Vagina (tissue), 2 donors: ENCODE data around the gene TSR1.

Experiments
- POLR2A ChIP-seq, 2 donors: fragments of 450-650 bp; IDR thresholded peaks; one replicate each; pipeline ENCODE4 v1.6.1; 2017; ENCODE audit warnings: antibody characterized with exemption in 2 of 2, mild to moderate bottlenecking in 2 of 2, moderate library complexity in 2 of 2
- POLR2AphosphoS5 ChIP-seq, 2 donors: sonication (generic); formaldehyde crosslinking; IDR thresholded peaks; one replicate each; pipeline ENCODE4 v1.9.0; 2017; ENCODE audit warnings: antibody characterized with exemption in 2 of 2, mild to moderate bottlenecking in 2 of 2, low read depth in 1 of 2; ENCODE audit not compliant: insufficient read depth in 1 of 2
- TF ChIP-seq, protein P1 (sequence below), 3 experiments: fragments of 450-650 bp in 2 of 3; fragments of 200-600 bp in 1 of 3; sonication (generic) in 1 of 3; IDR thresholded peaks; one replicate each; pipeline ENCODE4 v1.5.1; 2017 to 2019; ENCODE audit warnings: antibody characterized with exemption in 3 of 3, mild to moderate bottlenecking in 2 of 3, moderate library complexity in 2 of 3

GRCh38 chr17:2365132-2365531 is 28.9 kb upstream of the TSR1 start:
- TF ChIP-seq POLR2A (IDR thresholded peaks at IDR 0.05): no peak
- TF ChIP-seq, protein P1, sequence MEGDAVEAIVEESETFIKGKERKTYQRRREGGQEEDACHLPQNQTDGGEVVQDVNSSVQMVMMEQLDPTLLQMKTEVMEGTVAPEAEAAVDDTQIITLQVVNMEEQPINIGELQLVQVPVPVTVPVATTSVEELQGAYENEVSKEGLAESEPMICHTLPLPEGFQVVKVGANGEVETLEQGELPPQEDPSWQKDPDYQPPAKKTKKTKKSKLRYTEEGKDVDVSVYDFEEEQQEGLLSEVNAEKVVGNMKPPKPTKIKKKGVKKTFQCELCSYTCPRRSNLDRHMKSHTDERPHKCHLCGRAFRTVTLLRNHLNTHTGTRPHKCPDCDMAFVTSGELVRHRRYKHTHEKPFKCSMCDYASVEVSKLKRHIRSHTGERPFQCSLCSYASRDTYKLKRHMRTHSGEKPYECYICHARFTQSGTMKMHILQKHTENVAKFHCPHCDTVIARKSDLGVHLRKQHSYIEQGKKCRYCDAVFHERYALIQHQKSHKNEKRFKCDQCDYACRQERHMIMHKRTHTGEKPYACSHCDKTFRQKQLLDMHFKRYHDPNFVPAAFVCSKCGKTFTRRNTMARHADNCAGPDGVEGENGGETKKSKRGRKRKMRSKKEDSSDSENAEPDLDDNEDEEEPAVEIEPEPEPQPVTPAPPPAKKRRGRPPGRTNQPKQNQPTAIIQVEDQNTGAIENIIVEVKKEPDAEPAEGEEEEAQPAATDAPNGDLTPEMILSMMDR (IDR thresholded peaks at IDR 0.05): no peak
- TF ChIP-seq POLR2AphosphoS5 (IDR thresholded peaks at IDR 0.05; ENCODE audit: insufficient read depth in 1 of 2, low read depth in 1 of 2): no peak
